Measurements from ENCODE around the gene CYGB.

DNA sequence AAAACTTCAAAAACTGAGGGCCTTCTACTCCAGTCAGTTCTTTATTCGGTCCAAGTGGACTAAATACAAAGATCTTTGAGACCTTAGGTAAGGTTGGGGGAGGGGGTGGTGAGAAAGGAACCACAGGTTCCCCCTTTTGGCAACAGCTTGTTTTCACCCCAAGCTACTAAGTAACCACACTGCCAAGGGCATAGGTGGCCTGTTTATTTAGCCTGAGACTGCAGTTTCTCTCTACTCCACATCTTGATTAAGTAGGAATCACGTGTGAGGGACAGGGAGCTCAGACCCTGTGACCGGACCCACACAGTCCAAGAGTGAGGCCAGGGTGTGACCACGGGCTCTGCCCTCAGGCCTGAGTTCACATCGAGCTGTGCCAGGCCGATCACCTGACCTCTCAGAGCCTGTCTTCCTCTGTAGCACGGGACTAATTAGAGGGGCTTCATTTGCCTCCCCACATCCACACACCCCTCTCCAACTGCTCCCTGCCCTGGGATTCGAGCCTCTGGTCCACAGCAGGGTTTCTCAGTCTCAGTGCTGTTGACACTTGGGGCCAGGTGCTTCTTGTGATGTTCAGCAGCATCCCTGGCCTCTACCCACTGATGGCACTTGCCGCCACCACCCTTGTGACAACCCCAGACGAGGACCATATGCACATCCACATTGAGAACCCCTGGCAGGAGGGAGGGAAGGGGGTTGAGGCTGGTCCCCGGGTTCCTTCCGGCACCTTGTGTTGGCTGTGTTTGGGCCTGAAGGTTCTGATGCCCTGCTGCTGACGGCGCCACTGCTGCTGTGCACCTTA lies 30.3 kb upstream of the CYGB start:
- TF ChIP-seq POLR2AphosphoS5 (IDR thresholded peaks at IDR 0.05; ENCODE audit: borderline replicate concordance, low read depth, low read length) (peak; percentile 32), EZH2 (IDR thresholded peaks at IDR 0.05) (no peak), FOXP2 (optimal IDR thresholded peaks at IDR 0.05; ENCODE audit: control extremely low read depth, extremely low read length, insufficient read depth) (no peak)
